Measurements from ENCODE around the gene PRODH2.

Gene PRODH2

DNA sequence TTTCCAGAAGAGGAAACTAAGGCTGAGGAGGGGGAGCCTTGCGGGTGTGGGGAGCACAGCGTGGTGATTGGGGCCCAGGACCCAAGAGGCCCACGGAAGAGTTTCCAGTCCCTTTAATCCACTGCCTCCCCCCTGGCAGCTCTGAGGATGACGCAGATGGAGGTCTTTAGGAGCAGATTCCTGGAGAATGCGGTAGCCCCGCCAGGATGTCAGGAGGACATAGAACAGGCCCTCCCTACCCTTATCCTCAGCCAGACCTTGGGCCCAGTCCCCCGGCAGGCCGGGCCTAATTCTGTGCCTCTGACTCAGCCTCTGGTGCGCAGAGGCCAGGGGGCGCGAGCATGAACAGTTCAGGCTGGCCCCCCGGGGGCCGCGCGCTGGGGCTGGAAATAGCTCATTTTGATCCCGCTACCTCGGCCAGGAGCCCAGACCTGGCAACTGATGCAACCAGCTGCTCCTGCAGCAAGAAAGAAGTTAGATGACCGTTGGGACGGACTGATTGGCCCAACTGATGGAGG is 55.4 kb downstream of the PRODH2 start:
- H3K4me3 ChIP-seq (ENCODE audit: low read depth, low read length, poor library complexity, severe bottlenecking): peak overlapping the region; percentile 92
- TF ChIP-seq EZH2 (IDR thresholded peaks at IDR 0.05; ENCODE audit: borderline replicate concordance, low read length): no peak
- TF ChIP-seq CTCF (IDR thresholded peaks at IDR 0.05; ENCODE audit: low read length): no peak
- H3K9me2 ChIP-seq (ENCODE audit: low read depth, low read length): no peaks in the 10 kb centered on the region
- peaks cover 21% of the 10 kb centered on the region for H3K4me1 ChIP-seq (ENCODE audit: insufficient read depth, low read length, severe bottlenecking)
- H3F3A ChIP-seq (ENCODE audit: insufficient read depth, low read length): no peaks in the 10 kb centered on the region
- H3K36me3 ChIP-seq (ENCODE audit: insufficient read depth, low read length): peaks cover 27% of the 10 kb centered on the region
- no peaks in the 10 kb centered on the region for H4K20me1 ChIP-seq (ENCODE audit: insufficient read depth, low read length)
- H2AFZ ChIP-seq (ENCODE audit: low read length): no peak overlapping the region
- H3K27ac ChIP-seq (ENCODE audit: low read depth, low read length, poor library complexity, severe bottlenecking): peak overlapping the region; percentile 70
- no peaks in the 10 kb centered on the region for H3K79me2 ChIP-seq (ENCODE audit: insufficient read depth, low read length)
- no peaks in the 10 kb centered on the region for H3K27me3 ChIP-seq (ENCODE audit: insufficient read depth, low read length)
- no peaks in the 10 kb centered on the region for H3K9me3 ChIP-seq (ENCODE audit: low read length)
- H3K9ac ChIP-seq (ENCODE audit: low read length): peak overlapping the region; percentile 71
- peak overlapping the region; percentile 81 for H3K4me2 ChIP-seq (ENCODE audit: low read length)

- H3K79me2 ChIP-seq (ENCODE audit: insufficient read depth, low read length): no peaks in the 10 kb centered on the region
- H3K9me2 ChIP-seq (ENCODE audit: low read depth, low read length): no peaks in the 10 kb centered on the region
- H3K4me1 ChIP-seq (ENCODE audit: insufficient read depth, low read length, severe bottlenecking): peaks cover 21% of the 10 kb centered on the region
- no peak within 1 kb of the TSS for H2AFZ ChIP-seq (ENCODE audit: low read length)
- TF ChIP-seq EZH2 (IDR thresholded peaks at IDR 0.05; ENCODE audit: borderline replicate concordance, low read length) (no peak), CTCF (IDR thresholded peaks at IDR 0.05; ENCODE audit: low read length) (no peak)
- H4K20me1 ChIP-seq (ENCODE audit: insufficient read depth, low read length): no peaks in the 10 kb centered on the region
- peak within 1 kb of the TSS; percentile 70 for H3K27ac ChIP-seq (ENCODE audit: low read depth, low read length, poor library complexity, severe bottlenecking)
- peaks cover 22% of the 10 kb centered on the region for H3K36me3 ChIP-seq (ENCODE audit: insufficient read depth, low read length)
- no peaks in the 10 kb centered on the region for H3K9me3 ChIP-seq (ENCODE audit: low read length)
- peak within 1 kb of the TSS; percentile 71 for H3K9ac ChIP-seq (ENCODE audit: low read length)
- H3F3A ChIP-seq (ENCODE audit: insufficient read depth, low read length): no peaks in the 10 kb centered on the region
- peak within 1 kb of the TSS; percentile 81 for H3K4me2 ChIP-seq (ENCODE audit: low read length)
- H3K27me3 ChIP-seq (ENCODE audit: insufficient read depth, low read length): no peaks in the 10 kb centered on the region
- peak within 1 kb of the TSS; percentile 92 for H3K4me3 ChIP-seq (ENCODE audit: low read depth, low read length, poor library complexity, severe bottlenecking)
These were observed 56.0 kb downstream of the PRODH2 start, which contains the start of gene HSPB6 for GRCh38 chr19:35756377-35757230. TSS of gene HSPB6 (minus strand) at chr19:35757029. CDS start at chr19:35757008, 21 bp downstream.

GRCh38 chr19:35755550-35756376 is 56.9 kb downstream of the PRODH2 start:
- no peaks in the 10 kb centered on the region for H3F3A ChIP-seq (ENCODE audit: insufficient read depth, low read length)
- no peak overlapping the region for H2AFZ ChIP-seq (ENCODE audit: low read length)
- H3K27ac ChIP-seq (ENCODE audit: low read depth, low read length, poor library complexity, severe bottlenecking): no peak overlapping the region
- no peaks in the 10 kb centered on the region for H3K9me2 ChIP-seq (ENCODE audit: low read depth, low read length)
- no peaks in the 10 kb centered on the region for H3K9me3 ChIP-seq (ENCODE audit: low read length)
- TF ChIP-seq EZH2 (IDR thresholded peaks at IDR 0.05; ENCODE audit: borderline replicate concordance, low read length): no peak
- TF ChIP-seq CTCF (IDR thresholded peaks at IDR 0.05; ENCODE audit: low read length): no peak
- no peaks in the 10 kb centered on the region for H4K20me1 ChIP-seq (ENCODE audit: insufficient read depth, low read length)
- H3K27me3 ChIP-seq (ENCODE audit: insufficient read depth, low read length): no peaks in the 10 kb centered on the region
- no peak overlapping the region for H3K4me3 ChIP-seq (ENCODE audit: low read depth, low read length, poor library complexity, severe bottlenecking)
- no peak overlapping the region for H3K4me2 ChIP-seq (ENCODE audit: low read length)
- H3K36me3 ChIP-seq (ENCODE audit: insufficient read depth, low read length): peaks cover 16% of the 10 kb centered on the region
- no peaks in the 10 kb centered on the region for H3K79me2 ChIP-seq (ENCODE audit: insufficient read depth, low read length)
- peaks cover 21% of the 10 kb centered on the region for H3K4me1 ChIP-seq (ENCODE audit: insufficient read depth, low read length, severe bottlenecking)
- H3K9ac ChIP-seq (ENCODE audit: low read length): no peak overlapping the region

Measured in OCI-LY1 (cell line).